Measurements from ENCODE around the gene C3orf52.

The C3orf52 gene

GRCh38 chr3:112137781-112138180, 51.6 kb downstream of the C3orf52 start:
- H3K27me3 ChIP-seq (ENCODE audit: insufficient read depth, poor library complexity, severe bottlenecking), result no peaks in the 10 kb centered on the region
- H3K27ac ChIP-seq (replicated peaks), result no peak overlapping the region
- no peak overlapping the region for H3K4me3 ChIP-seq (replicated peaks; ENCODE audit: insufficient read depth, low read length)
- no peak for DNase-seq (ENCODE audit: low read depth in 1 of 2, low spot score in 1 of 2)
- TF ChIP-seq SPI1 (IDR thresholded peaks at IDR 0.05; ENCODE audit: borderline replicate concordance, low read depth), result no peak
- TF ChIP-seq, protein P1, sequence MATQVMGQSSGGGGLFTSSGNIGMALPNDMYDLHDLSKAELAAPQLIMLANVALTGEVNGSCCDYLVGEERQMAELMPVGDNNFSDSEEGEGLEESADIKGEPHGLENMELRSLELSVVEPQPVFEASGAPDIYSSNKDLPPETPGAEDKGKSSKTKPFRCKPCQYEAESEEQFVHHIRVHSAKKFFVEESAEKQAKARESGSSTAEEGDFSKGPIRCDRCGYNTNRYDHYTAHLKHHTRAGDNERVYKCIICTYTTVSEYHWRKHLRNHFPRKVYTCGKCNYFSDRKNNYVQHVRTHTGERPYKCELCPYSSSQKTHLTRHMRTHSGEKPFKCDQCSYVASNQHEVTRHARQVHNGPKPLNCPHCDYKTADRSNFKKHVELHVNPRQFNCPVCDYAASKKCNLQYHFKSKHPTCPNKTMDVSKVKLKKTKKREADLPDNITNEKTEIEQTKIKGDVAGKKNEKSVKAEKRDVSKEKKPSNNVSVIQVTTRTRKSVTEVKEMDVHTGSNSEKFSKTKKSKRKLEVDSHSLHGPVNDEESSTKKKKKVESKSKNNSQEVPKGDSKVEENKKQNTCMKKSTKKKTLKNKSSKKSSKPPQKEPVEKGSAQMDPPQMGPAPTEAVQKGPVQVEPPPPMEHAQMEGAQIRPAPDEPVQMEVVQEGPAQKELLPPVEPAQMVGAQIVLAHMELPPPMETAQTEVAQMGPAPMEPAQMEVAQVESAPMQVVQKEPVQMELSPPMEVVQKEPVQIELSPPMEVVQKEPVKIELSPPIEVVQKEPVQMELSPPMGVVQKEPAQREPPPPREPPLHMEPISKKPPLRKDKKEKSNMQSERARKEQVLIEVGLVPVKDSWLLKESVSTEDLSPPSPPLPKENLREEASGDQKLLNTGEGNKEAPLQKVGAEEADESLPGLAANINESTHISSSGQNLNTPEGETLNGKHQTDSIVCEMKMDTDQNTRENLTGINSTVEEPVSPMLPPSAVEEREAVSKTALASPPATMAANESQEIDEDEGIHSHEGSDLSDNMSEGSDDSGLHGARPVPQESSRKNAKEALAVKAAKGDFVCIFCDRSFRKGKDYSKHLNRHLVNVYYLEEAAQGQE (IDR thresholded peaks at IDR 0.05; ENCODE audit: insufficient replicate concordance, low read depth), result no peak
- TF ChIP-seq CTCF (IDR thresholded peaks at IDR 0.05; ENCODE audit: insufficient read depth, low read length), result no peak
- no peak for TF ChIP-seq GABPA (IDR thresholded peaks at IDR 0.05; ENCODE audit: low read depth)
- no peak for TF ChIP-seq POLR2AphosphoS5 (IDR thresholded peaks at IDR 0.05; ENCODE audit: low read depth)

DNA sequence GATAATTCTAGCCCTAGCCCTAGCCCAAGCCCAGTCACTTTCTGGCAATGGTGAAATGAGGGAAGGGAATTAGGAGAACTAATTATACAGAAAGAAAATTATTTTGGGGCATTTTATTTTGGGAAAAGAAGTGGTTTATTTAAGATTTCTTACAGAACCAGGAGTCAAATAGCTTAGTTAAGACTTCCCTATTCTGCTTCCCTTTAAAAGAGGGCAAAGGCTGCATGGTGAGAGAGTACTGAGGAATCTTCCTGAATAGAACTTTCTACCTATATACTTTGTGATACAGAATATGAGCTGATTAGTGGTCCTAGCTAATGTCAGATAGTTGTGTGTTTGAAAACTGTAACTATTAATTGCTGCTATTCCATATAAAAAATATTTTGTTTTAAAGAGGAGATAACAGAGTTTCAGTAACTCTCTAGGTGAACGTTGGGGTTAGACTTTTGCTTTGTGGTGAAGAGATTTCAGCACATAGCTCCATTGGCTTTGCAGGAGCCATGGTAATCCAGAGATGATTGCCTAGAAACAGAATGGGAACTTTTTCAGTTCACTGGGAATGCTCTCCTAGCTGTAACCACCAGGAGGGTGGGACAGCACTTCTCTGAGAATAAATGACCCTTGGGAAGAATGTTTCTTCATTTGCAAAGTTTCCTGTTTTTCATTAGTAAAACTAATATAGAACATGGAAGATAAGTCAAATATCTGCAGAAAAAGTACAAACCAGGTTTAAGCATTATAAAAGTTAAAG, 52.2 kb downstream of the C3orf52 start:
- TF ChIP-seq, protein P1 (IDR thresholded peaks at IDR 0.05; ENCODE audit: insufficient replicate concordance, low read depth), result no peak
- TF ChIP-seq SPI1 (IDR thresholded peaks at IDR 0.05; ENCODE audit: borderline replicate concordance, low read depth) (peak; percentile 70), POLR2AphosphoS5 (IDR thresholded peaks at IDR 0.05; ENCODE audit: low read depth) (no peak), CTCF (IDR thresholded peaks at IDR 0.05; ENCODE audit: insufficient read depth, low read length) (no peak), GABPA (IDR thresholded peaks at IDR 0.05; ENCODE audit: low read depth) (no peak)
- no peak overlapping the region for H3K4me3 ChIP-seq (replicated peaks; ENCODE audit: insufficient read depth, low read length)
- no peak overlapping the region for H3K27ac ChIP-seq (replicated peaks)
- DNase-seq (ENCODE audit: low read depth in 1 of 2, low spot score in 1 of 2), result no peak
- H3K27me3 ChIP-seq (ENCODE audit: insufficient read depth, poor library complexity, severe bottlenecking), result no peaks in the 10 kb centered on the region

DNA sequence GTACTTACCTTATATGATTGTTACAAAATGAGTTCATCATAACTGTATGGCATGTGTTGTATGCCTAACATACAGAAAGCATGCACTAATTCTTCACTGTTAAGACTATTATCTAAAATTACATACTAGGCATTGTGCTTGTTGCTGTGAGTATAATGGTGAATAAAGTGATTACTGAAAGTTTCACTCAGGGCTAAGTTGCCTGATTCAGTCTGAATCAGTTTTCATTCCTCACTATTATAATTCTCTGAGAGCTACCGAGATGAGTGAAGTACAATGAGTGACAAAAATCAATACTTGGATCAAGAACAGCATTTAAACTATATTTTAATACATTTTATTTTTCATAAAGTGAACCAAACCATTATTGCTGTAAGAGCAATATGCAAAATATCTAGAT, 54.4 kb downstream of the C3orf52 start:
- TF ChIP-seq GABPA (IDR thresholded peaks at IDR 0.05; ENCODE audit: low read depth) (no peak), CTCF (IDR thresholded peaks at IDR 0.05; ENCODE audit: insufficient read depth, low read length) (no peak), SPI1 (IDR thresholded peaks at IDR 0.05; ENCODE audit: borderline replicate concordance, low read depth) (no peak), POLR2AphosphoS5 (IDR thresholded peaks at IDR 0.05; ENCODE audit: low read depth) (no peak)
- TF ChIP-seq, protein P1 (IDR thresholded peaks at IDR 0.05; ENCODE audit: insufficient replicate concordance, low read depth), result no peak
- H3K27me3 ChIP-seq (ENCODE audit: insufficient read depth, poor library complexity, severe bottlenecking), result no peaks in the 10 kb centered on the region

More for the DNA sequence above, 54.4 kb downstream of the C3orf52 start:
- no peak for DNase-seq (ENCODE audit: low read depth in 1 of 2, low spot score in 1 of 2)
- H3K4me3 ChIP-seq (replicated peaks; ENCODE audit: insufficient read depth, low read length), result no peak overlapping the region
- no peak overlapping the region for H3K27ac ChIP-seq (replicated peaks)
